GM19455 (cell line): Measurements from ENCODE around the gene CA6.
"Not testable (repeated sequence)": the region's sequence is repeated elsewhere in the genome, so short reads cannot be mapped to it uniquely, and the experiment has no call there.

ENCODE experiments used
- ATAC-seq: cut with Tn5 transposase; IDR thresholded peaks from one replicate; pipeline ENCODE4 v1.9.1; 2021; ENCODE audit not compliant: unreplicated experiment

The CA6 gene

DNA sequence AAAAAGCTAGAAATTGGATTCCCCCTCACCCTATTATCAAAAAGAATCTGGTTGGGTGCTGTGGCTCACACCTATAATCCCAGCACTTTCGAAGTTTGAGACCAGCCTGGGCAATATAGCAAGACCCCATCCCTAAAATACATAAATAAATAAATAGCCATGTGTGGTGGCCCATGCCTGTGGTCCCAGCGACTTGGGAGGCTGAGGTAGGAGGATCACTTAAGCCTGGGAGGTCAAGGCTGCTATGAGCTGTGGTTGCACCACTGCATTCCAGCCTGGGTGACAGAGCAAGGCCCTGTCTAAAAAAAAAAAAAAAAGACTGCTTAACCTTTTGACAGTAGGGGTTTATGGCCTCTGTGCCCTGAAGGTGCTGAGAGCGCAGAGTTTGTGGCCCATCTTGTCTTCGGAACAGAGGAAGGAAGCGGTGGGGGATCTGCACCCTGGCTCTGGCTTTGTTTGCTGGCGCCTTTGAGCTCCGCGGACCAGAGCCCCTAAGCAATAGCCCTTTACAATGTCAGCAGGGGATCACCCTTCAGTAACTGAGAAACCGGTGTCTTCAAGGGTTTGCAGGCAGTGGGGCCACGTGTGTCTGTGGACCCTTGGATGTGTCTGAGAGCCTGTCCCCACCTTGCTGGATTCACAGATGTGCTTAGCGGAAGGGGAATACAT, 58.5 kb downstream of the CA6 start:
- ATAC-seq, result no peak

GRCh38 chr1:9004700-9005394, 59.2 kb downstream of the CA6 start:
- no peak for ATAC-seq

GRCh38 chr1:9005395-9005708, 59.7 kb downstream of the CA6 start:
- ATAC-seq, result no peak

- ATAC-seq, result no peak
These were observed 61.4 kb downstream of the CA6 start for GRCh38 chr1:9006956-9007615.

DNA sequence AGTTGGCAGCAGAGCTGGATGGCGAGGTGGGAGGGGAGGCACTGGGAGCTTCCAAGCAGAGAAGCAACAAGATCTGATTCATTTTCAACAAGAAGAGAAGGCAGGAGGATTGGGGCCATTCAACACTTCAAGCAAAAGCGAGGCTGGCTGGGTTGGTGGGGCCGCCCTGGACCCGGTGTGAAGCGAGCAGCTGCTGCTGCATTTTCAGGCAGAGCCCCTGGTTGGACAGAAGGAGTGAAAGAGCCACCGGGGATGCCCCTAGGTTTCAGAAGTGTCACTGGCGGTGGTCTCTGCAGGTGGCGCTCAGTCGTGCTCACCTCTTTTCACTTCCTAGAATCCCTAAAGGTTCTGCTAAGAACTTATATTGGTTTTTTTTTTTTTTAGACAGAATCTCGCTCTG, 62.6 kb downstream of the CA6 start:
- no peak for ATAC-seq

GRCh38 chr1:9009438-9010370, 64.0 kb downstream of the CA6 start:
- no peak for ATAC-seq

DNA sequence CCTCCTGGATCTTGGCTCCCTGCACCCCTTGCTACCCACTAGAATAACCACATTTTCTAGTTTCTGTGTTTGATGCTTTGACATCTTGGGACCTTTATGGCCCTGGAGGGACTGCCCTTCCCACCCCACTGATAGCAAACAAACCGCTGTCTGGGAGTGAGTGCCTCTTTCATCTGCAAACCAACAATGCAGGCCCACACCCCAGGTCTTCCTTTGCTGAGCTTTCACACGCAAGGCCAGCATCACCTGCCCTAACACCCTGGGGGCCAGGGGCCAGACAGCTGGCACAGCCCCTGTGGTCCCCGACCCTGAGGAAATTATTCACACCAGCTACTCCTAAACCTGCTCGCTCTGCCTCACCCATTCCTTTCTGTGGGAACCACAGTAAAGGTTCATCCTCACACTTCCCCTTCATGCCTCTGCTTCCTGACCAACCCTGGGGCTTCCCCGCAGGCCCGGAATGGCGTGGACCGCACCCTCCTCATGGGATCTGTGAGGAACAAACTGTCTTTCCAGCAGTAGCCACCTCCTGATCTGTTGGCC, 65.2 kb downstream of the CA6 start:
- ATAC-seq, result no peak

DNA sequence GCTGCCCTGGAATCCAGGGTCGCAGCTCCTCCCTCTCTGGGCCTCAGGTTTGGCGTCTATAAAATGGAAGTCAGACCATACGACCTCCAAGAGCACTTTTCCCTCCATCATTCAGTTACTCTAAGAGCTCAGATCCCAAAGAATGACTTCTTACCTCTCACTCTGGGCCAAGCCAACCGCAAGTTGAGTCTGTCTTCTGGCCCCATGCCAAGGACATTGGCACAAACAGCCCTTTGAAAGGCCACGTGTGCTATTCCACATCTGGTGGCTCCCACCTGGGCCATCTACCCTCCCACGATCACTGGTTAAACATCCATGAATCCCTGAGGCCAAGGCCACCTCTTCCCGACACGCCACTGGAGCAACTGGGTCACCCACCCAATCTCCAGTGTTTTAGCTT, 68.2 kb downstream of the CA6 start:
- no peak for ATAC-seq

DNA sequence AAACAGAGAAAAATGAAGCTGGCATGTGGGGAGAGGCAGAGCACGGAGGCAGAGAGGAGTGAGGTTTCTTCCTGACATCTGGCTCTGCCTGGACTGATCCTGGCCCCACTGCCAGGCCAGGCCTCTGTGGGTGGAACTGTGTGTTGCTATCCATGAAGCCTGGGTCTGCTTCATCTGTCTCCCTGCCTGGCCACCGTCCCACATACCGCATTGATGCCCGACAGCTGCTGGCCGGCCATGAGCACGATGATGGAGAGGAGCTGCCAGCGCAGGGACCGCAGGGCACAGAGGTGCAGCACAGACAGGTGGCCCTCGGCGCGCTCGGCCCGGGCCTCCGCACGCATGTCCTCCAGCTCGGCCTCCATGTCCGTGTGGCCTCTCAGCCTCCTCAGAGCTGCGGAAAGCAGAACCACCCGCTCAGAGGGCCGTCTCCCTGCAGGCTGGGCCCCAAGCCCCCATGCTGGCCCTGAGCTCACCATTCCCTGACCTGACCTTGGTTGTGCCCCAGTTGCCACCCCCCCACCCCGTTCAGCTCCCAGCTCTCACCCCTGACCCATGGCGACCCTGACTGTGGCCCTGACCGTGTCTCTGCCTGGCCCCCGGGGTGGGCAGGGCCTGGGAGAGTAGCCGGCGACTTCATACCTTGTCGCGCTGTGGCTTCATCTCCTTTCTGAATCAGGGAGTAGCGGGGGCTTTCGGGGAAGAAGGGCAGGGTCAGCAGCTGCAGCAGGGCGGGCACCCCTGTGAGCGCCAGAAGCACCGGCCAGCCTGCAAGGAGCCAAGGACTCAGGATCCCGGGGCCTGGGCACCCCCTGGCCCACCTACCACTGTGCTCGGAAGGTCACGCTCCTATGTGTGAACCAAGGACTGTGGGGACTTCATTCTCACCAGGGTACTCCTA, 69.1 kb downstream of the CA6 start:
- no peak for ATAC-seq

DNA sequence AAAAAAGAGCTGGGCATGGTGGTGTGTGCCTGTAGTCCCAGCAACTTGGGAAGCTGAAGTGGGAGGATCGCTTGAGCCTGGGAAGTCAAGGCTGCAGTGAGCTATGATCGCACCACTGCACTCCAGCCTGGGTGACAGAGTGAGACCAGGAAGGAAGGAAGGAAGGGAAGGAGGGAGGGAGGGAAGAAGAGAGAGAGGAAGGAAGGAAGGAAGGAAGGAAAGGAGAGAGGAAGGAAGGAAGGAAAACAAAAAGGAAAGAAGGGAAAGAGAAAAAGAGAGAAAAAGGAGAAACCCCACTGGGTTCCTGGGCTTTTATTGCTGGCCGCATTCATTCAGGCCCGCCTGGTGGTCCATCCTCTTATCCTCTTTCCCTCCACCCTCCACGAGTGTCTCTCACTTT, 70.8 kb downstream of the CA6 start:
- no peak for ATAC-seq

DNA sequence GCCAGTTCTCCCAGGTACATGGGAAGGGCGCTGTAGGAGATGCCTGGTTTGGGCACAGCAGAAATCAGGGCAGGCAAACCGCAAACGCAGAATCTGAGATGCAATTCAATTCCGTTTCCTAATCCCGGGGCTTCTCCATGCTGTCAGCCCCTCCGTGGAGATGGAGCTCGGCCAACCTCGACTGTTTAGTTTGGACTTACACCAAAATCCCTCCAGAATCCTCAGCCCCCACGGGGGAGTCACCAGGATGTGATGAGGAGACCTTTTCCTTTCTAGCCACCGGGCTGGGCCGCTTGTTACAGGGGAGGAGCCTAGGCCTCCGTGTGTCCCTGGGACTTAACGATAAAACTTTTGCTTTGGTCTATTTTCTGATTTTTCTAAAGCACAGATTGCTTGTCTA, 72.7 kb downstream of the CA6 start:
- no peak for ATAC-seq

DNA sequence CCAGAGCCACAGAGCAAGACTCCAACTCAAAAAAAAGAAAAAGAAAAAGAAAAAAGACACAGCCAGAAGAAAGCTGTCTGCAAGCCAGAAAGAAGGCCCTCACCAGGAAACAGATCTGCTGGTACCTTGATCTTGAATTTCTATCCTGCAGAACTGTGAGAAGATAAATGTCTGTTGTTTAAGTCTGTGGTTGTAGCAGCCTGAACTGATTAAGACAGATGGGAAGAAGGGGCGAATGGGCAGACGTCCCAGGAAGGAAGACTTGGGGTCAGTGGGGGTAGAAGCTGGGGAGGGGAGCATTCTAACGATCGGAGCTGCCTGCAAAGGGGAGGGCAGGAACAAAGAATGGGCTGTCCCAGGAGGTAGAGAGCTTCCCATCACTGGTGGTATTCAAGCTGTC, 74.2 kb downstream of the CA6 start:
- no peak for ATAC-seq

- ATAC-seq, result no peak
These were observed 74.6 kb downstream of the CA6 start for GRCh38 chr1:9020305-9020704.

- ATAC-seq, result not testable (repeated sequence)
These were observed 76.5 kb downstream of the CA6 start for GRCh38 chr1:9022026-9022738.

DNA sequence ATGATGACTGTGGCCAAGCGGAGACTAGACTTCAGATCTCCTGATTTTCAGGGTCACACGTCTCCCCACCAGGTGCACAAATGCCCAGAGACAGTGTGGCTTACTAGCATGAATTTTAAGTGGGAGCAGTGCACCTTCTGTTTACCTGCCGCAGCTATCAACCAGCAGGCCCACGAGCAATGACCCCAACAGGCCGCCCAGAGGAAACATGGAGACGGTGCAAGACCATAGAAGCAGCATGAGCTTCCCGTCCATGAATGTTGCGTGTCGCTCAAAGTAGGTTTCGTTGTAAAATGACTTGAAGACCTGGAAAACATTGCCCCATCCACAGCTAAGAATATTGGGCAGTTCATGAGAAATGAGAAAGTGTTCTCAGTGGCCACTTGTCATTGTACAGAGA, 77.1 kb downstream of the CA6 start:
- no peak for ATAC-seq
